Peyer's patch (tissue), 4 donors: ENCODE measurements around the gene STAM.

Experiments used
- POLR2A ChIP-seq, 2 donors: fragments of 450-650 bp; IDR thresholded peaks; one replicate each; pipeline ENCODE4 v1.5.1; 2017; ENCODE audit warnings: antibody characterized with exemption in 2 of 2, mild to moderate bottlenecking in 2 of 2, moderate library complexity in 2 of 2
- TF ChIP-seq, protein P1 (sequence below), 6 experiments: fragments of 450-650 bp in 4 of 6; fragments of 200-600 bp in 2 of 6; sonication (generic) in 1 of 6; IDR thresholded peaks; one replicate each; pipeline ENCODE4 v1.5.1; 2017 to 2019; ENCODE audit warnings: antibody characterized with exemption in 6 of 6, mild to moderate bottlenecking in 3 of 6, moderate library complexity in 1 of 6

DNA sequence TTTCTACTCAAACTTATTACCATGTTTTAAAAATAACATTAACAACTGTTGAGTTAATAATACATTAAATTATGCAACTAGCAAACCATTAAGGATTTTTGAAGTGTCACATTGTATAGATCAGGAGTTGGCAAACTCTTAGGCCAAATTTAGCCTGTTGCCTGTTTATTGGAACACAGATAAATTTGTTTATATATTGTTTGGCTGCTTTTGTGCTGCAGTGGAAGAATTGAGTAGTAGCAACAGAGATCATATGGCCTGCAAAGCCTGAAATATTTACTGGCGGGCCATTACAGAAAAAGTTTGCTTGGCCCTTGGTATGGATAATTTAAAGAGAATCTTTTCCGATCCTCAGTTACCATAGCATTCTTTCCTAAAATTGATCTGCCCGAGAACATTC, 57.4 kb downstream of the STAM start:
- TF ChIP-seq, protein P1, sequence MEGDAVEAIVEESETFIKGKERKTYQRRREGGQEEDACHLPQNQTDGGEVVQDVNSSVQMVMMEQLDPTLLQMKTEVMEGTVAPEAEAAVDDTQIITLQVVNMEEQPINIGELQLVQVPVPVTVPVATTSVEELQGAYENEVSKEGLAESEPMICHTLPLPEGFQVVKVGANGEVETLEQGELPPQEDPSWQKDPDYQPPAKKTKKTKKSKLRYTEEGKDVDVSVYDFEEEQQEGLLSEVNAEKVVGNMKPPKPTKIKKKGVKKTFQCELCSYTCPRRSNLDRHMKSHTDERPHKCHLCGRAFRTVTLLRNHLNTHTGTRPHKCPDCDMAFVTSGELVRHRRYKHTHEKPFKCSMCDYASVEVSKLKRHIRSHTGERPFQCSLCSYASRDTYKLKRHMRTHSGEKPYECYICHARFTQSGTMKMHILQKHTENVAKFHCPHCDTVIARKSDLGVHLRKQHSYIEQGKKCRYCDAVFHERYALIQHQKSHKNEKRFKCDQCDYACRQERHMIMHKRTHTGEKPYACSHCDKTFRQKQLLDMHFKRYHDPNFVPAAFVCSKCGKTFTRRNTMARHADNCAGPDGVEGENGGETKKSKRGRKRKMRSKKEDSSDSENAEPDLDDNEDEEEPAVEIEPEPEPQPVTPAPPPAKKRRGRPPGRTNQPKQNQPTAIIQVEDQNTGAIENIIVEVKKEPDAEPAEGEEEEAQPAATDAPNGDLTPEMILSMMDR (IDR thresholded peaks at IDR 0.05), result no peak
- TF ChIP-seq POLR2A (IDR thresholded peaks at IDR 0.05), result no peak
